Kidney epithelial cell (primary cell): ENCODE data around the gene CD79A. TPM values are rescaled to one million over a fixed set of nuclear protein-coding genes. Genes with fewer than 3 reads are reported as not detected.
"Not testable (repeated sequence)": the region's sequence is repeated elsewhere in the genome, so short reads cannot be mapped to it uniquely, and the experiment has no call there.

Experiments used
- DNase-seq: peaks from one replicate; pipeline ENCODE4 v3.0.0-alpha.2; 2010; ENCODE audit warnings: low read depth
- H3K27me3 ChIP-seq: 2 replicates; pipeline ENCODE4 v1.6.0; 2011; ENCODE audit warnings: low read length; ENCODE audit not compliant: control insufficient read depth, insufficient read depth
- H3K36me3 ChIP-seq: 2 replicates; pipeline ENCODE4 v1.5.1; 2011; ENCODE audit warnings: low read length; ENCODE audit not compliant: control insufficient read depth, insufficient read depth
- H3K4me3 ChIP-seq: 2 replicates; pipeline ENCODE4 v1.5.1; 2011; ENCODE audit warnings: low read depth, mild to moderate bottlenecking, control low read depth, low read length
- total RNA-seq: library from RNA; depleted of rRNA; stranded (reverse); fragments of >200 nt; gene quantifications from 2 replicates; pipeline ENCODE4 v1.2.3, GENCODE V29; 2015
- TF ChIP-seq, protein P1 (sequence below): IDR thresholded peaks from 2 replicates; pipeline ENCODE4 v1.5.1; 2011; ENCODE audit warnings: mild to moderate bottlenecking, moderate library complexity, low read length, control low read depth, inconsistent platforms; ENCODE audit not compliant: insufficient read depth, poor library complexity, severe bottlenecking

Gene CD79A
- total RNA-seq, 1 donor from 2014 or later, result not detected

DNA sequence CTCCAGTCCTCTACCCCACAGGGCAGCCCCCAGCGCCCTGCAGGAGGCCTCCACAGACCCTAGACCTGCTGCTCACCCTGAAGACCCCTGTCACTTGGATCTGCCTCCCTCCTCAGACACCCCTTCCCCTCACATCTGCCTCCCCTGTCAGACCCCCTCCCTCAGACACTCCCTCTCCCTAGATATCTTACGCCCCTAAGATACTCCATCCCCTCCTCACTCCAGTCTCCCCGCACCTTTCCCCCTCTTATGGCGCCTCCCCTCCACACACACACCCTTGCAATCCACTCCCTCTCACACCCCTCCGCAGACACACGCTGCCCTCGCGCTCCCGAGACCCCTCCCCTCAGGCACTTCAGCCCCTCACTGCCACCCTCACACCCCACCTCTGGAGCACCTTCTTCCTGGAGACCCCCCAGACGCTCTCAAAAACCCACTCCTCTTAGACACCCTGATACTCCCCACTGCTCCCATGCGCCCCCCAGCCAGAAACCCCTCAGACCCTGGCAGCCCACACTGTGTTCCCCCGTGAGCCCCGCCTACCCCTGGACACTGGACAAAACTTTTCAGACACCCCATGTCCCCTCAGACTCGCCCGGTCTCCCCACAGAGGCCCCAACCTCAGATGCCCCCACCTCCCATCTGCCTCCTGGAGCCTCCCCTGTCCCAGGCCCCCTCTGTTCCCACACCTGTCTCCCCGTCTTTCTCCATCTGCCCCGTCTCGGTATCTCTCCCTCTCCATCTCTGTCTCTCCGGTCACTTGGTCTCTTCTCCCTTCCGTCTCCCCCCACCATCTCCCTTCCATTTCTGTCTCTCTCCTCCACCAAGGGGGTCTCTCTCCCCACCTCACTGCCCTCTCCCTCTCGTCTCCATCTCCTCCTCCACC is 36.7 kb downstream of the CD79A start:
- TF ChIP-seq, protein P1, sequence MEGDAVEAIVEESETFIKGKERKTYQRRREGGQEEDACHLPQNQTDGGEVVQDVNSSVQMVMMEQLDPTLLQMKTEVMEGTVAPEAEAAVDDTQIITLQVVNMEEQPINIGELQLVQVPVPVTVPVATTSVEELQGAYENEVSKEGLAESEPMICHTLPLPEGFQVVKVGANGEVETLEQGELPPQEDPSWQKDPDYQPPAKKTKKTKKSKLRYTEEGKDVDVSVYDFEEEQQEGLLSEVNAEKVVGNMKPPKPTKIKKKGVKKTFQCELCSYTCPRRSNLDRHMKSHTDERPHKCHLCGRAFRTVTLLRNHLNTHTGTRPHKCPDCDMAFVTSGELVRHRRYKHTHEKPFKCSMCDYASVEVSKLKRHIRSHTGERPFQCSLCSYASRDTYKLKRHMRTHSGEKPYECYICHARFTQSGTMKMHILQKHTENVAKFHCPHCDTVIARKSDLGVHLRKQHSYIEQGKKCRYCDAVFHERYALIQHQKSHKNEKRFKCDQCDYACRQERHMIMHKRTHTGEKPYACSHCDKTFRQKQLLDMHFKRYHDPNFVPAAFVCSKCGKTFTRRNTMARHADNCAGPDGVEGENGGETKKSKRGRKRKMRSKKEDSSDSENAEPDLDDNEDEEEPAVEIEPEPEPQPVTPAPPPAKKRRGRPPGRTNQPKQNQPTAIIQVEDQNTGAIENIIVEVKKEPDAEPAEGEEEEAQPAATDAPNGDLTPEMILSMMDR, result no peak
- no peak for DNase-seq
- H3K36me3 ChIP-seq, result no peaks in the 10 kb centered on the region
- peaks cover 82% of the 10 kb centered on the region for H3K27me3 ChIP-seq
- H3K4me3 ChIP-seq, result no peak overlapping the region

DNA sequence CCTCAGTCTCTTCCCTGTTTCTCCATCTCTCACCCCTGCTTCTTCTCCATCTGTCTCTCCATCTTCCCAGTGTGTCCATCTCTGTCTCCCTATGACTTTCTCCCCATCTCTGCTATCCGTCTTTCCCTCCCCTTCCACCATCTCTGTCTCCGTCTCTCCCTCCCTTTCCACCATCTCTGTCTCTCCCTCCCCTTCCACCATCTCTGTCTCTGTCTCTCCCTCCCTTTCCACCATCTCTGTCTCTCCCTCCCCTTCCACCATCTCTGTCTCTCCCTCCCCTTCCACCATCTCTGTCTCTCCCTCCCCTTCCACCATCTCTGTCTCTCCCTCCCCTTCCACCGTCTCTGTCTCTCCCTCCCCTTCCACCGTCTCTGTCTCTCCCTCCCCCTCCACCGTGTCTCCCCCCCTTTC is 37.4 kb downstream of the CD79A start:
- H3K36me3 ChIP-seq, H3K4me3 ChIP-seq, DNase-seq: not testable (repeated sequence)
- peaks cover 86% of the 10 kb centered on the region for H3K27me3 ChIP-seq

DNA sequence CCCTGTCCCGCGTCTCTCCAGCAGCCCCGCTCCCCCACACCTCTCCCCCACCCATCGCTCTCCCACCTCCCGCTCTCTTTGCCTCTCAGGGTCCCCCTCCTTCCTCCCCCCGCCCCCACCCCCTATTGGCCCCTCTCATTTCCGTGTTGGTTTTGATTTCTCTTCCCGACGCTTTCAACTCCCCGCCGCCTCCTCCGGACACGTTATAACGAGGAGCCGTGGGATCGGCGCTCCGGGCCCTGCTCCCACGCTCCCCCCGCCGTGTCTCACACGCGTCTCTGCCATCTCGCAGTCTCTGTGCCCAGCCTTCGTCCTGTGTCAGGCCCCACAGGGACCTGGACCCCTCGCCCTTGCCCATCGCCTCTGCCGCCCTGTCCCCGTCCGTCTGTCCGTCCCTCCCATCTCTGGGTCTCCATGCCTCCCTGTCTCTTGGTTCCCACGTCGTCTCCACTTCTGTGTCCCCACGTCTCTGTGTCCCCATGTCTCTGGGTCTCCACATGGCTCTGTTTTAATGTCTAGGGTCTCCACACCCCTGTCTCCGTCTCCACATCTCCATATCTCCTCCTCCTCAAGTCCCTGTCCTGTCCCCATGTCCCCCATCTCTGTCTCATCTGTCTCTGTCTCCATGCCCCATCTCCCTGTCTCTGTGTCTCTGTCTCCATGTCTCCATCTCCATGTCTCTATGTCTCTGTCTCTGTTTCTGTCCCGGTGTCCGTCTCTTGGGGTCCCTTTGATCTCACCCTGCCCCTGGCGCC is 38.1 kb downstream of the CD79A start:
- no peak for DNase-seq
- H3K27me3 ChIP-seq, result peaks cover 85% of the 10 kb centered on the region
- no peaks in the 10 kb centered on the region for H3K36me3 ChIP-seq
- H3K4me3 ChIP-seq, result no peak overlapping the region
- TF ChIP-seq, protein P1, result no peak

DNA sequence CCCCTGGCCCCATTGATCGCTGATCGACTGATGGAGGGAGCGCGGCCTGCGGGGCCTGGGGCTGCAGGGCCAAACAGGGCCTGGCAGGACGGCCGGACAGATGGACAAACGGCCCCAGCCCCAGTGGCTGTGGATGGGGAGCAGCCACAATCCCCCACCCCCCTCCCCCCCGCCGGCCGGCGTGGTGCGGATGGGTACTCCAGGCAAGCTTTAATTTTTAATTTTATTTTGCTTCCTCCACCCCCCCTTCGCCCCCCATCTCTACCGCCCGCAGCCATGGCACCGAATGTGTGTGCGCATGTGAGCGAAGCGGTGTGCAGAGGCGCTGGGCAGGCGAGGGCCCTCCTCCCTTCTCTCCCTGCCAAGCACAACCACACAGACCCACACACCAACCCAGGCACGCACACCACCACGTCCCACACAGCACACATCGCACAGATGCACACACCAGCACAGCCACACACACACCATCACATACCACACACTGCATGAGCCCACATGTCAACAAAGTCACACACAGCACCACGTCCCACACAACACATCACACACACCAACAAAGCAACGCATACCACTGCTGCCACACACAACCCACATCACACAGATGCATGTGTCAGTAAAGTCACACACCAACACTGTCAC is 38.8 kb downstream of the CD79A start:
- TF ChIP-seq, protein P1, result no peak
- no peak for DNase-seq
- peaks cover 86% of the 10 kb centered on the region for H3K27me3 ChIP-seq

DNA sequence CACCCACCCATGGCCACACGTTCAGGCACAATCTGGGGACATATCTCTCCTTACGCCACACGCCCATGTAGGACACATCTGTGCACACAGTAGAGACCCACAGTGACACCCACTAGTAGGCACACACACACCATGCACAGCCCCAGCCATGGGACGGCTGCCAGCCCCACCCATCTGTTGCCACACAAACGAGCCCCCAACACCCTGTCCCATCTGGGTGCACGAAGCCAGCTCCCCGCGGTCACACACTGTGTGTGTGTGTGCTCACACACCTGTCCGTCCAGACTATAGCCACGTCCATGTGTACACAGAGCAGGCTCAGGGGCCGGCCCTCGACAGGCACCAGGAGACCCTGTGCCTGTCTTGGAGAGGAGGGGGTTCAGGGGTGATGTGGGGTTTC is 40.6 kb downstream of the CD79A start:
- DNase-seq, result no peak

More for the DNA sequence above, 38.8 kb downstream of the CD79A start:
- no peak overlapping the region for H3K4me3 ChIP-seq
- no peaks in the 10 kb centered on the region for H3K36me3 ChIP-seq

More for the DNA sequence above, 40.6 kb downstream of the CD79A start:
- H3K4me3 ChIP-seq, result no peak overlapping the region
- TF ChIP-seq, protein P1, result no peak
- H3K27me3 ChIP-seq, result peaks cover 86% of the 10 kb centered on the region
- H3K36me3 ChIP-seq, result no peaks in the 10 kb centered on the region
